IPS-18a (cell line): ENCODE measurements around the gene MMP24OS.
"Not testable (repeated sequence)": the region's sequence is repeated elsewhere in the genome, so short reads cannot be mapped to it uniquely, and the experiment has no call there.

Experiments used
- H3K27ac ChIP-seq: one replicate; pipeline ENCODE4 v1.5.1; 2013; ENCODE audit warnings: low read length
- H3K27me3 ChIP-seq: one replicate; pipeline ENCODE4 v1.6.1; 2013; ENCODE audit warnings: mild to moderate bottlenecking, low read length; ENCODE audit not compliant: control insufficient read depth, insufficient read depth
- H3K36me3 ChIP-seq: one replicate; pipeline ENCODE4 v1.6.1; 2013; ENCODE audit warnings: low read depth, low read length; ENCODE audit not compliant: control insufficient read depth
- H3K4me1 ChIP-seq: one replicate; pipeline ENCODE4 v1.6.1; 2013; ENCODE audit warnings: low read depth, low read length; ENCODE audit not compliant: control insufficient read depth
- H3K4me3 ChIP-seq: one replicate; pipeline ENCODE4 v1.5.1; 2013; ENCODE audit warnings: low read length
- H3K9ac ChIP-seq: one replicate; pipeline ENCODE4 v1.6.1; 2013; ENCODE audit warnings: mild to moderate bottlenecking, low read length, moderate library complexity
- H3K9me3 ChIP-seq: one replicate; pipeline ENCODE4 v1.6.1; 2013; ENCODE audit warnings: low read depth, low read length; ENCODE audit not compliant: control insufficient read depth

The MMP24OS gene

GRCh38 chr20:35264755-35265154, 13.2 kb downstream of the MMP24OS start:
- Histone ChIP-seq H3K9me3 (no peaks in the 10 kb centered on the region), H3K4me3 (no peak overlapping the region), H3K27me3 (no peaks in the 10 kb centered on the region), H3K9ac (no peak overlapping the region), H3K27ac (no peak overlapping the region), H3K36me3 (no peaks in the 10 kb centered on the region), H3K4me1 (peaks cover 32% of the 10 kb centered on the region)

- Histone ChIP-seq H3K27me3 (no peaks in the 10 kb centered on the region), H3K36me3 (no peaks in the 10 kb centered on the region), H3K27ac (peak overlapping the region; percentile 82), H3K9ac (peak overlapping the region; percentile 55), H3K4me1 (peaks cover 33% of the 10 kb centered on the region), H3K9me3 (no peaks in the 10 kb centered on the region), H3K4me3 (peak overlapping the region; percentile 18)
Measured at GRCh38 chr20:35263532-35264341, 14.2 kb downstream of the MMP24OS start.

GRCh38 chr20:35262731-35263531, 15.0 kb downstream of the MMP24OS start:
- H3K36me3 ChIP-seq, H3K27me3 ChIP-seq, H3K9me3 ChIP-seq, H3K4me3 ChIP-seq: not testable (repeated sequence)
- Histone ChIP-seq H3K4me1 (peaks cover 33% of the 10 kb centered on the region), H3K27ac (peak overlapping the region; percentile 82), H3K9ac (peak overlapping the region; percentile 55)

DNA sequence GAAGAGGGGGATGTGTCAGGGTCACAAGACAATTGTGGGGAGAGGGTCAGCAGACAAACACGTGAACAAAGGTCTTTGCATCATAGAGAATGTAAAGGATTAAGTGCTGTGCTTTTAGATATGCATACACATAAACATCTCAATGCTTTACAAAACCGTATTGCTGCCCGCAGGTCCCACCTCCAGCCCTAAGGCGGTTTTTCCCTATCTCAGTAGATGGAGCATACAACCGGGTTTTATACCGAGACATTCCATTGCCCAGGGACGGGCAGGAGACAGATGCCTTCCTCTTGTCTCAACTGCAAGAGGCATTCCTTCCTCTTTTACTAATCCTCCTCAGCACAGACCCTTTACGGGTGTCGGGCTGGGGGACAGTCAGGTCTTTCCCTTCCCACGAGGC, 15.6 kb downstream of the MMP24OS start:
- not testable (repeated sequence) for H3K9me3 ChIP-seq, H3K27ac ChIP-seq, H3K9ac ChIP-seq, H3K4me3 ChIP-seq, H3K36me3 ChIP-seq, H3K27me3 ChIP-seq
- H3K4me1 ChIP-seq: peaks cover 33% of the 10 kb centered on the region

- no peak overlapping the region for H3K9ac ChIP-seq
- H3K36me3 ChIP-seq: no peaks in the 10 kb centered on the region
- no peak overlapping the region for H3K4me3 ChIP-seq
- no peaks in the 10 kb centered on the region for H3K9me3 ChIP-seq
- no peaks in the 10 kb centered on the region for H3K27me3 ChIP-seq
- peaks cover 33% of the 10 kb centered on the region for H3K4me1 ChIP-seq
- no peak overlapping the region for H3K27ac ChIP-seq
Measured at GRCh38 chr20:35260426-35260825, 17.5 kb downstream of the MMP24OS start.

DNA sequence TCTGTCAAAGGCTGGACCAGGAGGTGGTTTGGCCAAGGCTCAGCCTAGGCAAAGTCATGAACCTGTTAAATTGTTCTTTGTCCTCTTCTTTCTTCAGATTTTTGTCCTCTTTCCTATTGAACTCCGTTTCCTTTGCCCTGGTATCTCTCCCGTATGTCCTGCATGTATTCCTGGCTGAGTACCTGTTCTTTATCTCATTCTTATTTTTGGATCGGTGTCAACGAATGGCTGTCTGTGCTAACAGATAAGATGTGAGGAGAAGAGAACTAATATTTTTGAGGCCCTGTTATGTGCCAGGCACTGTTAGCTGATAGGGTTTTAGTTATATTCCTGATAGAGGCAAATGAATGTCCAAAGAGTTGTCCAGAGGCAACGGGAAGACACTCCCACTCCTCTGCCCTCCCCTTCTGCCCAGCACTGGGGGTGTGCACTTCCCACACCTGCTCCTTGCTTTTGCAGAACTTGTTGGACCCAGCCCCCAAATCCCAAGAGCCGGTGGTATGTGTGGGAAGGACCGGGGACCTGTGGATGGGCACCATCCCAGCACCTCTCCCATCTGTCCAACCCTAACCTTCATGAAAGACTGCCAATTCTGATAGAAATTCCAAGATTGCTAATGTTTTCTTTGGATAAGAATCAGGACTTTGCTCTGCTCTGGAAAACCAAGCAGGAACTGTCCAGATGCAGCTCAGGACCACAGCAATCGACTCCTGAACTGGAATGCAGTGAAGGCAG, 20.6 kb downstream of the MMP24OS start:
- no peaks in the 10 kb centered on the region for H3K9me3 ChIP-seq
- H3K27ac ChIP-seq: no peak overlapping the region
- H3K36me3 ChIP-seq: no peaks in the 10 kb centered on the region
- H3K9ac ChIP-seq: no peak overlapping the region
- H3K4me3 ChIP-seq: no peak overlapping the region
- H3K27me3 ChIP-seq: no peaks in the 10 kb centered on the region
- H3K4me1 ChIP-seq: peaks cover 23% of the 10 kb centered on the region

DNA sequence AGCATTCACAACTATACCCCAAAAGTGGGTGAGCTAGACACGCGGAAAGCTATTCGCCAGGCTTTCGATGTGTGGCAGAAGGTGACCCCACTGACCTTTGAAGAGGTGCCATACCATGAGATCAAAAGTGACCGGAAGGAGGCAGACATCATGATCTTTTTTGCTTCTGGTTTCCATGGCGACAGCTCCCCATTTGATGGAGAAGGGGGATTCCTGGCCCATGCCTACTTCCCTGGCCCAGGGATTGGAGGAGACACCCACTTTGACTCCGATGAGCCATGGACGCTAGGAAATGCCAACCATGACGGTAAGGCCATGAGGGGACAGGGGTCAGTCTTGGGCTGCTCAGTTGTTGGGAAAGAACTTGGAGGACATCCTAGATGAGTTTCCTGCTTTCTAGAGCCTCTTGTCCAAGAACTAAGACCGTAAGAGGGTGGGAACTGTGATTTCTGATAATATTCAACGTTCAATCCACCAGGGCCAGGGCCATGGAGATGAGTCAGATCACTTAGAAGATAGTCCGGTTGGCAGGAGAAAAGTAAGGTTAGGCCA, 23.4 kb downstream of the MMP24OS start:
- Histone ChIP-seq H3K27me3 (no peaks in the 10 kb centered on the region), H3K36me3 (no peaks in the 10 kb centered on the region), H3K4me1 (peaks cover 10% of the 10 kb centered on the region), H3K4me3 (no peak overlapping the region), H3K9ac (no peak overlapping the region), H3K27ac (no peak overlapping the region), H3K9me3 (no peaks in the 10 kb centered on the region)

DNA sequence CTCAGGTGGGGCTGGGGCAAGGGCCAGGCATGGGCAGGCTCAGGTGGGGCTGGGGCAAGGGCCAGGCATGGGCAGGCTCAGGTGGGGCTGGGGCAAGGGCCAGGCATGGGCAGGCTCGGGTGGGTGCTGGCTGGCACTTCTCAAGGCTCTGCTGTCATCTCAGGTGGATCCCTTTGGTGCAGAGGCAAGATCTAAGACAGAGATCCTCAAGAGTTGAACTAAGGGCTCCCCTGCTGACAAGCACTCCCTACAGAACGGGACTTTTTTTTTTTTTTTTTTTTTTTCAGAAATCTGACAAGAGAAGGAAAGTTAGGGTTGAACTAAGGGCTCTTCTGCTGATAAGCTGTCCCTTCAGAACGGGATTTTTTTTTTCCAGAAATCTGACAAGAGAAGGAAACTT, 24.9 kb downstream of the MMP24OS start:
- H3K4me3 ChIP-seq: no peak overlapping the region

GRCh38 chr20:35252598-35252997, 25.3 kb downstream of the MMP24OS start:
- H3K9ac ChIP-seq, H3K9me3 ChIP-seq, H3K27me3 ChIP-seq, H3K36me3 ChIP-seq, H3K4me1 ChIP-seq, H3K4me3 ChIP-seq, H3K27ac ChIP-seq: not testable (repeated sequence)

More for the DNA sequence above, 24.9 kb downstream of the MMP24OS start:
- Histone ChIP-seq H3K4me1 (peaks cover 6% of the 10 kb centered on the region), H3K9ac (no peak overlapping the region), H3K36me3 (no peaks in the 10 kb centered on the region), H3K9me3 (no peaks in the 10 kb centered on the region), H3K27ac (no peak overlapping the region), H3K27me3 (no peaks in the 10 kb centered on the region)

GRCh38 chr20:35252037-35252461, 25.9 kb downstream of the MMP24OS start:
- Histone ChIP-seq H3K4me3 (no peak overlapping the region), H3K9ac (no peak overlapping the region), H3K27ac (no peak overlapping the region), H3K9me3 (no peaks in the 10 kb centered on the region), H3K4me1 (peaks cover 6% of the 10 kb centered on the region), H3K27me3 (no peaks in the 10 kb centered on the region), H3K36me3 (no peaks in the 10 kb centered on the region)

- Histone ChIP-seq H3K27me3 (no peaks in the 10 kb centered on the region), H3K4me3 (no peak overlapping the region), H3K27ac (no peak overlapping the region), H3K9ac (no peak overlapping the region), H3K4me1 (peaks cover 6% of the 10 kb centered on the region), H3K36me3 (no peaks in the 10 kb centered on the region), H3K9me3 (no peaks in the 10 kb centered on the region)
Measured at GRCh38 chr20:35251613-35251940, 26.3 kb downstream of the MMP24OS start.
